GM12874 (cell line): ENCODE measurements around the gene NSUN3.

Source experiments
- CTCF ChIP-seq: IDR thresholded peaks from 2 replicates; pipeline ENCODE4 v1.5.1; 2011; ENCODE audit warnings: low read depth, mild to moderate bottlenecking, control low read depth, low read length, moderate library complexity; ENCODE audit not compliant: insufficient read depth

The NSUN3 gene

DNA sequence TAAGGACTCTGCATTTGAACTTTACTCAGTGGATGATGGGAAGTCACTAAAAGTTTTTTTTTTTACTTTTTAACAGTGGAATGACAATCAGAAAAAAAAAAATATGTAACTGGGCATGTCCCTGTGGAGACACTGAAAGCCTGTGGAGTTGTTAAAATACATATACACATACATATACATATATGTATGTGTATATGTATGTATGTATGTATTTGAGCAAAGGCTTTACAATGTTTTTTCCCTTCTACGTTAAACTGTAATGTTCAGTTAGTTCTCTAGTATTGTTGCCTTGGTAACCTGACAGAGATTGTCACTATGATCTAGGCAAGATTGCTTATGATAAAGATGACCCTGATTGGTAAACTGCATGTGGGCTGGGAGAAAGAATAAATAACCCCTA, 30.3 kb downstream of the NSUN3 start:
- no peak for TF ChIP-seq CTCF

DNA sequence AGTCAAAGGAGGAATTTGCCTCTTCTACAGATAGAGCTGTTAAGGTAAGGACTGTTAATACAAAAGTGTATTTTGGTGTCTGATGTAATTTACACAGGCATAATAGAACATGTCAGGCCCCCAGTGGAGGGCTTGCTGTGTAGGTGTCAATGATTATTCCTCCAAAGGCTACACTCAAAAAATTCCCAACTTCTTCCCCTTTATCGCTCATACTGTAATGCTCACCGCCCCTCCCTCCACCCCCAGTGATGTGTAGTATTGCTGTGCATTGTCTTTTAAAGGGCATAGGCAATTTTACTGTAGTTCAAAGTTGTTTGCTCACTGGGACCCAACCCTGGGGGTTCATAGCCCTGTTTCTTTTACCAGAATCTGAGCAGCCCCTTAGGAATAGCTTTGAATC, 32.2 kb downstream of the NSUN3 start:
- TF ChIP-seq CTCF, result no peak

GRCh38 chr3:94098452-94098851, 35.6 kb downstream of the NSUN3 start:
- TF ChIP-seq CTCF, result no peak

DNA sequence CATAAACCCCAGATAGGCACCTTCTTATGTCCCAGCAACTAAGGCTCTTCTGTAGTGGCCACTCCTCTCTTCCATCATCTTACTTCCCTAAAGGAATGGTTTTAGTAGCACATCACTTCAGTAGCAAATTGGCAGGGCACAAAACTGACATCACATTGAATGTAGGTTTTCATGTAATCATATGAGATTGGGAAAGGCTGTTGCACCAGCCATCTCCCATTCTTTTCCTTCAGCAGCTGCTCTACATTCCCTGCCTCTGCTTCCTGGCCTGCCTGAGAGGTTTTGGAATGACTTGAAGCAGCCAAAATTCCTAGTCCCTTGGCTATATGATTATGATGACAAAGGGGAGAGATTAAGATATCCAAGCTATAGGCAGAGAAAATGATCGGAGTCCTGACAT, 36.5 kb downstream of the NSUN3 start:
- TF ChIP-seq CTCF, result no peak

GRCh38 chr3:94101860-94102259, 39.0 kb downstream of the NSUN3 start:
- no peak for TF ChIP-seq CTCF

DNA sequence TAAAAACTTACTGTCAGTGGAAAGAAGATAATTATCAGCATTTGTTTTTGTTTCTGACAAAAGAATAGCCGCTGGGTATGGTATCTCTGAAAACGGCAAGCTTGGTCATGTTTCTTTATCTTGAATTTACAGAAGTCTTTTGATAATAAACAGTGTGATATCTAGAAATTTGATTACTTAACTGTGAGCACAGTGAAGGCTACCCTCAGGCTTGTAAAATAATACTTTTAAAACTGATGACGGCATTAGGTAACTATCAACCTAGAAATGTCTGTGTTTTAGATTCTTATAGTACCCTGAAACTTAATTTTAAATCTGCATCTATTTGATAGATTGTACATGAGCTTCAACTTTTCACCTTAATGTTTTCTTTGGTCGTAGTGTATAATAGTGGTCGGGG, 43.4 kb downstream of the NSUN3 start:
- no peak for TF ChIP-seq CTCF

- no peak for TF ChIP-seq CTCF
Measured at GRCh38 chr3:94110854-94111253, 48.0 kb downstream of the NSUN3 start.

- TF ChIP-seq CTCF, result no peak
Measured at GRCh38 chr3:94114666-94115065, 51.8 kb downstream of the NSUN3 start.
